Epithelial cell of esophagus (primary cell): Measurements from ENCODE around the gene YAE1.

ENCODE experiments used
- DNase-seq: peaks from one replicate; pipeline ENCODE4 v3.0.0; 2010; ENCODE audit warnings: low read depth
- H3K4me3 ChIP-seq: 2 replicates; pipeline ENCODE4 v1.5.1; 2011; ENCODE audit warnings: mild to moderate bottlenecking, low read length, control low read depth
- TF ChIP-seq, protein P1 (sequence below): IDR thresholded peaks from 2 replicates; pipeline ENCODE4 v1.5.1; 2011; ENCODE audit warnings: low read depth, mild to moderate bottlenecking, low read length, control low read depth, inconsistent platforms; ENCODE audit not compliant: insufficient read depth; ENCODE audit errors: missing control alignments

The YAE1 gene

DNA sequence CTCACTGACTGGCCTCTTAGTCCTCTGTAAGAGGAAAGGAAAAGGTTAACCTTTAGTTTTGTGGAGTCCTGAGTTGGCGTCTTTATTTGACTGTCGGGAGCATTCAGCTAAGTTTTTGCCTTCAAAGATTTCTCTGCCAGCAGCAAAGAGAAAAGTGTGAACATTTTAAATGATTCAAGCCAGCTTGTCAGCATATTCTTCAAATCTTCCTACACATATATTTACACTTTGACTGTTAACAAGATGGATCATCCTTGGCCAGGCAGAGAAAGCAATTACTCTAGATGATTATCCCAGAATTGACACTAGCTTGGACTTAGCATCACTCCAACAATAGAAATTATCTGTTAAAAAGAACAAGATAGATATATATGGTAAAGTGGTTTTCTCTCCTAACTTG lies 15.8 kb upstream of the YAE1 start:
- DNase-seq, result no peak
- no peak overlapping the region for H3K4me3 ChIP-seq
- TF ChIP-seq, protein P1, sequence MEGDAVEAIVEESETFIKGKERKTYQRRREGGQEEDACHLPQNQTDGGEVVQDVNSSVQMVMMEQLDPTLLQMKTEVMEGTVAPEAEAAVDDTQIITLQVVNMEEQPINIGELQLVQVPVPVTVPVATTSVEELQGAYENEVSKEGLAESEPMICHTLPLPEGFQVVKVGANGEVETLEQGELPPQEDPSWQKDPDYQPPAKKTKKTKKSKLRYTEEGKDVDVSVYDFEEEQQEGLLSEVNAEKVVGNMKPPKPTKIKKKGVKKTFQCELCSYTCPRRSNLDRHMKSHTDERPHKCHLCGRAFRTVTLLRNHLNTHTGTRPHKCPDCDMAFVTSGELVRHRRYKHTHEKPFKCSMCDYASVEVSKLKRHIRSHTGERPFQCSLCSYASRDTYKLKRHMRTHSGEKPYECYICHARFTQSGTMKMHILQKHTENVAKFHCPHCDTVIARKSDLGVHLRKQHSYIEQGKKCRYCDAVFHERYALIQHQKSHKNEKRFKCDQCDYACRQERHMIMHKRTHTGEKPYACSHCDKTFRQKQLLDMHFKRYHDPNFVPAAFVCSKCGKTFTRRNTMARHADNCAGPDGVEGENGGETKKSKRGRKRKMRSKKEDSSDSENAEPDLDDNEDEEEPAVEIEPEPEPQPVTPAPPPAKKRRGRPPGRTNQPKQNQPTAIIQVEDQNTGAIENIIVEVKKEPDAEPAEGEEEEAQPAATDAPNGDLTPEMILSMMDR, result no peak

DNA sequence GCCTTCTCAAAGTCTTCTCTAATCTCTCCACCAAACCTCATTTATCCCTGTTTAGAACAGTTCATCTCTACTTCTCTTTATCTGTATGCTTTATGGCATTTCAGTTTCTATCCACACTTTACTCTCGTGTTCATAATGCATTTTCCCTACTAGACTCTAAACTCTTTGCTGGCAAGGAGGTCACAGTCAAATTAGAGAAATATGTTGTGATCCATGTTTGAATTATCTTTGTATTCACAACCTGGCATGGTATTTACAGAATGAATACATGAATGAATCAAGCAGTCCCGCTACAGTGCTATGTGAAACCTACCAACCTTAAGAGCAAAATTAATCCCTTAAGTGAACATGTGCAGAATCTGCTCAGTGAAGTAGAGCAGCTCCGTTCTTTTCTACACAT lies 12.8 kb upstream of the YAE1 start:
- TF ChIP-seq, protein P1, result no peak
- no peak for DNase-seq
- H3K4me3 ChIP-seq, result no peak overlapping the region

DNA sequence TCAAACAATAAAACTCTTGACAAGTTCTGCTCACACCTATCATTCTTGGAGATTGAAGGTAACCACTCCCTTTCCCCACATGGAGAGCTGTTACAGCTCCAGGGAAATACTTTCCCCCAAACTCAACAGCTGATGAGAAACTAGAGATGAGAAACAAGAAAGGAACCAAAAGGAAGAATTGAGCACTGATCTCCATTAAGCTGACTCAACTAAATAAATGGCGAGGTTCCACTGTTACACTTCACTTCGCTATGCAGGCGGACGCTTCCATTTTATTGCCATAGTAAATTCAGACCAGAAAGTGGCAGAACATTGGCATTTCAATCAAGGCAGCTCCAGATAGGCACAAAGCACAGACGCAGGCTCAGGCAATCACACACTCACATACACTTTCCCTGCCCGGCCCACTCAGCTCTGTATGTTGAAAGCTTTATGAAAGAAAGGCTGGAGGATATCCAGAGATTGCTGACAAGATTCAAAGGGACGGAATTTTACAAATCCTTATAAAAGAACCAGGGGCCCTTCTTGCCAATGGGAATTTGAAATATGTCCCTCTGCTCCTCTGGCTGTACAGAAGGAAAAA lies 11.5 kb upstream of the YAE1 start:
- DNase-seq, result no peak
- H3K4me3 ChIP-seq, result no peak overlapping the region
- TF ChIP-seq, protein P1, result no peak

DNA sequence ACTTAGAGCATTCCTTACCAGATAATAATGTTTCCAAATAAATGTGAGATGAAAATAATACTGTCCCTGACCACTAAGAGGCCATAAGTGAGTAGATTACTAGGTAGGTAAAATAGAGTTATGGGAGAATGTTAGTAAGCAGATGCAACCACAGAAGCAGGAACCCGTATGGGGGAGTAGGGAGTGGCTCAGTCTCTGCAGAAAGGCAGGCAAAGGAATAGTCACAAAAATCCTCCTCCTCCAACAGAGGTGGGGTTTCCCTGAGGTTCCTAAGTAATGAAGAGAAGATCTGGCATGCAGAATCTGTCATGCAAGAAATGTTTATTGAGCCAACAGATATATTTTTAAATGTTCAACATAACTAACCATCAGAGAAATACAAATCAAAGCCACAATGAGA lies 9.0 kb upstream of the YAE1 start:
- no peak overlapping the region for H3K4me3 ChIP-seq
- TF ChIP-seq, protein P1, result no peak
- DNase-seq, result no peak

DNA sequence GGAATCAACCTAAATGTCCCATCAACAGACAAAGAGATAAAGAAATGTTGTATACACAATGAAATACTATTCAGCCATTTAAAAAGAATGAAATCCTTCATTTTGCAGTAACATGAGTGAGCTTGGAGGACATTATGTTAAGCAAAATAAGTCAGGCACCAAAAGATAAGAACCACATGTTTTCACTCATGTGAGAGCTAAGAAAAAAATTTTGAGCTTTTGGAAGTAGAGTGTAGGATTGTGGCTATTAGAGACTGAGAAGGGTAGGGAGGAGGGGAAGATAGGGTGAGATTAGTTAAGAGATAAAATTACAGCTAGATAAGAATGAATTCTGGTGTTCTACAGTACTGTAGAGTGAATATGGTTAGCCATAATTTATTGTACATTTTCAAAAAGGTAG lies 8.3 kb upstream of the YAE1 start:
- no peak overlapping the region for H3K4me3 ChIP-seq
- TF ChIP-seq, protein P1, result no peak
- DNase-seq, result no peak

DNA sequence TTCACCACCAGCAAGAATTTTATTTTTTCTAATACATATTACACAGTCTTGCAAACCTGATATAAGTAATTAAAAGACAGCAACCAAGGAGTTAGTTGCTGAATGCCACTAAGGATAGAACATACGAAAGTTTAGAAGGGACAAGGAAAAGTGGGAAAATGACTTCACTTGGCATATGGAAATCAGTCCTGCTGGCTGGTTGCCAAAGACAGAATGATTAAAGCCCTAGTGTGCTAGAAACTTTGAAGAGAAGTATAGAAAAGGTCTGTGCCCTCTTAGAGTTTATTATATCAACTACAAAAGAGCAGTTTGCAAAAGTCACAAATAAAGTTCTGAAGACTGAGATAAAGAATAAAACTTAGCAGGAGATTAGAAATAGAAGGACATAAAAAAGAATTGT lies 5.8 kb upstream of the YAE1 start:
- peak; percentile 28 for DNase-seq

DNA sequence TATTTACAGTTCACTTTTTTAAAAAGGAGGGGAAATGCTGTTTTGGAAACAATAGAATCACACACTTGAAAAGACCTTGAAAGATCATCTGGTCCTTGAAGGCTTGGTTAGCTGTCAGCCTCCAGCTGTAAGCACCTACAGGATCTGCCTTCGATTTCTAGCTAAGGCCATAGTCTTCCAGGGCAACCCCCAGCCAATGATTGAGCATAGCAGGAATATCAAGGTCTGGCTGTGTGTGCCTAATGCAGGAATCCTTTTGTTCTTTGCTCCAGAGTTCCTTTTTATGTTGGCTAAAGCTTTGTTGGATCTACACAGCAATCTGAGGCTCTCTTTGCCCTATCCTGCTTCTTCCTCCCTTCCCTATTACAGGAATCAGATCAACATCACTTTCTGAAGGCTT lies 5.2 kb upstream of the YAE1 start:
- H3K4me3 ChIP-seq, result no peak overlapping the region
- no peak for DNase-seq
- TF ChIP-seq, protein P1, result no peak

More for the DNA sequence above, 5.8 kb upstream of the YAE1 start:
- no peak overlapping the region for H3K4me3 ChIP-seq
- TF ChIP-seq, protein P1, result no peak
